Left ventricle myocardium superior (tissue), 1 donor: Measurements from ENCODE around the gene CFHR1. TPM values are rescaled to one million over a fixed set of nuclear protein-coding genes. Genes with fewer than 3 reads are reported as not detected.

Source experiments
- ATAC-seq: fragments of 200-7000 bp; cut with Tn5 transposase; one replicate; pipeline ENCODE4 v1.9.1; 2020; ENCODE audit warnings: mild to moderate bottlenecking, moderate library complexity
- DNase-seq: peaks from one replicate; pipeline ENCODE4 v3.0.0-alpha.2; 2020
- intact Hi-C: fragments of 100-400 bp; cut with micrococcal nuclease; formaldehyde crosslinking; loops from one replicate; pipeline ENCODE4 v1.11.0; 2022
- total RNA-seq: library from RNA; stranded (reverse); fragmentation: NEBNext Ultra II Directional; extraction: Animal tissue kit (Norgen Biotek cat#: 25700); gene quantifications from one replicate; pipeline ENCODE4 v1.2.1, GENCODE V29; 2021
- donor health status: DM: no; HTN: yes; CAD: no; lungs with severe emphysema.

The CFHR1 gene
- total RNA-seq, 1 donor from 2014 or later: not detected

- no peak for DNase-seq
- no peak for ATAC-seq
- intact Hi-C loops: no loop called here
Observed at GRCh38 chr1:196866974-196867373, 47.4 kb downstream of the CFHR1 start.

- intact Hi-C loops: no loop called here
- no peak for ATAC-seq
- DNase-seq: no peak
Observed at GRCh38 chr1:196873385-196873784, 53.9 kb downstream of the CFHR1 start.

GRCh38 chr1:196875935-196876334 is 56.4 kb downstream of the CFHR1 start:
- ATAC-seq: no peak
- intact Hi-C loops: no loop called here
- no peak for DNase-seq

GRCh38 chr1:196877964-196878363 is 58.4 kb downstream of the CFHR1 start:
- no peak for ATAC-seq
- no peak for DNase-seq
- intact Hi-C loops: no loop called here

Other genes with a start within 250 kb of the CFHR1 start
- 1.7 TPM for gene KCNT2, start 211.3 kb upstream of the CFHR1 start, total RNA-seq
- gene CFH, start 167.7 kb upstream of the CFHR1 start, total RNA-seq: 27.8 TPM
- not detected for gene CFHR3, start 44.9 kb upstream of the CFHR1 start, total RNA-seq
- gene CFHR4, start 68.3 kb downstream of the CFHR1 start, total RNA-seq: not detected
- gene CFHR2, start 124.0 kb downstream of the CFHR1 start, total RNA-seq: not detected
- not detected for gene CFHR5, start 157.8 kb downstream of the CFHR1 start, total RNA-seq
- gene F13B, start 247.5 kb downstream of the CFHR1 start, total RNA-seq: not detected